Measurements from ENCODE around the gene LRRC26.
A peak's percentile ranks its signal among the peaks of the same experiment; 100 is the strongest.
"Not testable (repeated sequence)": the region's sequence is repeated elsewhere in the genome, so short reads cannot be mapped to it uniquely, and the experiment has no call there.

The LRRC26 gene

DNA sequence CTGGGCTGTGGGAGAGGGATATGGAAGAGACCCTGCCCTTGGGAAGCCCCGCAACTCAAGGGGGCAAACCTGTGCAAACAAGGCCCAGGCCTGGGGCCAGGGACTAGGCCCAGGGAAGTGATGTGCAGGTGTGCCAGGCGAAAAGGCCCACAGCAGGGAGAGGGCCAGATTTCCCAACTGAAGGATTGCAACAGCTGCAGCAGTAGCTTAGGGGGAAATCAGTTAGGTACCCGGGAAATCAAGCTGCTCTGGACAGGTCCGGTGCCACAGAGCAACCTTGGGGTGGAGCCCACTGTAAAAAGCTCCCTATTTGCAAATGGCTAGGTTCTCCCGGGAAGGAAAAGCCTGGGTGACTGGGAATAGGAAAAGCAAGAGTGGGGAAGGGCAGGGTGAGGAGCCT, 20.5 kb downstream of the LRRC26 start:
- DNase-seq = no peak

DNA sequence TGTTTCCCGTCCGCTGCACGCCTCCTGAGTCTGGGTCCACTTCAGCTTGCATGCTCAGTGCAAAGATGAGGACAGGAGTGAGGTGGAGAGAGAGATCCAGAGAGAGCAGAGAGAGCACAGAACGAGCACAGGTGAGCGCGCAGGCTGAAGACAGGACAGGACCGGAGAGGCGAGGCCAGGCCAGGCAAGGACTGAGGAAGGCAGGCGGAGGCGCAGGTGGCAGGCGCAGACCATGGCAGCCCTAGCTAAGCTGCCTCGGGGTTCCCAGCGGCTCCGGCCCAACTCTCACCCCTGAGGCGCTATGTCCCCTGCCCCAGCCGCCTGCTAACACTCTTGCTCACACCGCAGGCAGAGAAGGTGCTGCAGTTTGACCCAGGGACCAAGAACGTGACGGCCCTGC, 21.2 kb downstream of the LRRC26 start:
- DNase-seq = no peak

DNA sequence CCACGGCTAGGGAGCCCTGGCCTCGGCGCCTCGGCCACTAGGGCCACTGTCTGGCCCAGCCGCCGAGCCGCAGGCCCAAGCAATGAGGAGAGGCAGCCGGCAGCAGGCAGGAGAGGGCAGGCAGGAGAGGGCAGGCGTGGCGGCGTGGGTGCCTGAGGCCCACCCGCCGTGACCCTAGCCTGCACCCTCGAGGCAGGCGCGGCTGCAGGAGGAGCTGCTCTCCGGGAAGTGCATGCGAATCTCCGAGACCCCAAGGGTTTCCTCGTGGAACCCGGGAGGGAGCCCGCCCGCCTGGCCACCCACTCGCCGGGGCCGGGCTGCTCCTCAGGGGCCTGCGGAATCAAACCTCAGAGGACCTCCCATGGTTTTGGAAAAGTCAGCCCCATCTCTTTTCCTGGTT, 21.6 kb downstream of the LRRC26 start:
- DNase-seq = no peak

DNA sequence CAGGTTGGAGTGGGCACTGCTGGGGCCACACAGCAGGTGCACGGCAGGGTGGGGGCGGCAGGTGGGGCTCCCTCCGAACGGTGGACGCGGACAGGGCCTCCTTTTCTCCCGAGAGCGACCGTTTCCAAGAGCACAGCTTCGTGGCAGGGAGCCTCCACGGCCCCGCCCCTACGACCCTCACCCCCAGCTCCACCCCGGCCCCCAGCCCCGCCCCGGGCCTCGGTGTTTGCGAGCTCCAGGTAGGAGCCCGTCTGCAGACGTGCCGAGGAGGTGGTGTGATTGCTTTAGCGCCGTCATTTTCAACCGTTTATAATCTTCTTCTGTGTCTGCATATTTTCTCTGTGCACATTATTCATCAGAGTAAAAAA, 22.1 kb downstream of the LRRC26 start:
- DNase-seq = no peak

DNA sequence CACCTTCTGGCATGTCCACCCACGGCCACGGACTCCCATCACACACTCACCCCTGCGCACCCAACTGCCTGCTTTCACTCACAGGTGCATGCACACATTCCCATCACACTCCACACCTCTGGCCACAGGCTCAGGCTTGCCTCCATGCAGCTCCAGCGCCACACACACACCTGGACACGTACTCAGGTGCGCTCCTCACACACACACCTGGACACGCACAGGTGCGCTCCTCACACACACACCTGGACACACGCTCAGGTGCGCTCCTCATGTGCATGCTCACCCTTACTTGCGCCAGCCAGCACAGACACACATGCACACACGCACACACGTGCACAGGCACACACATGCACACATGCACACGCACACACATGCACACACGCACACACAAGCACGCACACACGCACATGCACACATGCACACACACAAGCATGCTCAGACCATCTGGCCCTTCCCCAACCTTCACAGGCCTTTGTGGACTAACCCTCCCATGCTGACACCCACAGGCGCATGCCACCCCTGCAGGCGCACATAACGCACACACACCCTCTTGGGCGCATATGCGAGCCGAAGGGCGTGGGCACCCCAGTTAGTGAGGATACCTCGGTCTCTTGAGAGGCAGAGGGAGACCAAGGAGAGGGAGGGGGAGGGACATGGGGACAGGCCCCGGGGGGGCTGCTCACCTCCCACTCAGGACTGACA, 22.6 kb downstream of the LRRC26 start:
- no peak for DNase-seq

DNA sequence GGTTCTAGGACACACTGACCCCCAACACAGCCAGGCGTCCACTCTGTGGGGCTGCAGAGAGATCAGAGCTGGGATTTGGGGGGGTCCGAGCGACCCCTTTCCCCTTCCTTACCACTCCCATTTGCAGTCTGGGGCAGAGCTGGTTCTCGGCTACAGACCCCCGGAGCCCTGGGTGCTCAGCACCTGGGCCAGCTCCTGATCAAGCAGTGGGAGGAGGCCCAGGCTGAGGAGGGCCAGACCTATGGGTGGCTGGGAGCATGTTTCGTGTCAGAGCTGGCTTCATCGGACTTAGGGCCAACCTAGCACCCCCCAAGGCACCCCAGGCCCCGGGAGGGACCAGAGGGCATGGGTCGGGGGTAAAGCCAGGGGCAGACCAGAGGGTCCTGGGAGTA, 23.3 kb downstream of the LRRC26 start:
- DNase-seq = no peak

DNA sequence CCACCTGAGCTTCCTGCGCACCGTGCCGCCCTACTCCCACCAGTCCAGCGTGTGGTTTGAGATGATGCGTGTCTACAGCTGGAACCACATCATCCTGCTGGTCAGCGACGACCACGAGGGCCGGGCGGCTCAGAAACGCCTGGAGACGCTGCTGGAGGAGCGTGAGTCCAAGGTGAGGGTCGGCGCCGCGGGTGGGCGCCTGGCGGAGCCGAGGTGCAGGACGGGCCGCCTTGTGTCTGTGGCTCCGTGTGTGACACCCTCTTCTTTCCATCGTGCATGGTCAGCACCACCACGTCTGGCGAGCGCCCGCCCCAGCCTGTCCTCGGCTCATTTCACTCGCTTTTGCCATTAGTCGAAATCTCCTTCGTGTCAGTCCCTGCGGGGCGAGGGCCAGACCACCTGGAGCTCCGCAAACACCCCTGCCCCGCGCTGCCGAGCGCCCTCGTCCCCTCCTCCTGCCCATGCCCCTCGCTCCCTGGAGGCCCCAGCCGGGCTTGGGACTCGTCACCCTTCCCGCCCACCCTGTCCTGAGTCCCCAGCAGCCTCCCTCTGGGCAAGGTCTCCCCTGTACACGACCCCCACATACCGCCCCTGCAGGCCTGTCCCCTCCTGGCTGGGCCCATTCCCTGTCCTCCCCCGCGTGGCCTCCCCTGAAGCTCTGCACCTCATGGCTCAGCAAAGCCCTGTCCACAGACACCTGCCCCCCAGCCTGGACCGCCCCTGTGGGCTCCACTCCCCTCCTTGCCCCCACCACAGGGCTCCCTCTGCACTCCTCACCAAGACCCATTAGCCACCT, 23.9 kb downstream of the LRRC26 start:
- no peak for DNase-seq

DNA sequence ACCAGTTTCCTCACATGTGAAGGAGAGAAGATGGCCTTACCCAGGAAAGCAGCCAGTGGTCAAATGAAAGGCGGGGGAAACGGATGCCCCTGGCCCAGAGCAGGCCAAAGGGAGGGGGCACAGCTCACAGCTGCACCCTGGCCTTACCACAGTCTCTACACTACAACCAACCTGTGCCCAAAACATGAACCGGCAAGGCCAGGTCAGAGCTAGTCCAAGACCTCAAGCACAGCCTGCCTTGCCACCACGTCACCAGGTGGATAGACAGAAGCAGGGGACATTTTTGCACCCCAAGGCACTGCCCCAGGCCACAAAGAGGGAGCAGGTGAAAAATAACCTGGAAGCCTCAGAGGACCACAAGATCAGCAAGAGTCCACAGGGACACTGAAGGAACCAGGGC, 26.4 kb downstream of the LRRC26 start:
- no peak for DNase-seq

DNA sequence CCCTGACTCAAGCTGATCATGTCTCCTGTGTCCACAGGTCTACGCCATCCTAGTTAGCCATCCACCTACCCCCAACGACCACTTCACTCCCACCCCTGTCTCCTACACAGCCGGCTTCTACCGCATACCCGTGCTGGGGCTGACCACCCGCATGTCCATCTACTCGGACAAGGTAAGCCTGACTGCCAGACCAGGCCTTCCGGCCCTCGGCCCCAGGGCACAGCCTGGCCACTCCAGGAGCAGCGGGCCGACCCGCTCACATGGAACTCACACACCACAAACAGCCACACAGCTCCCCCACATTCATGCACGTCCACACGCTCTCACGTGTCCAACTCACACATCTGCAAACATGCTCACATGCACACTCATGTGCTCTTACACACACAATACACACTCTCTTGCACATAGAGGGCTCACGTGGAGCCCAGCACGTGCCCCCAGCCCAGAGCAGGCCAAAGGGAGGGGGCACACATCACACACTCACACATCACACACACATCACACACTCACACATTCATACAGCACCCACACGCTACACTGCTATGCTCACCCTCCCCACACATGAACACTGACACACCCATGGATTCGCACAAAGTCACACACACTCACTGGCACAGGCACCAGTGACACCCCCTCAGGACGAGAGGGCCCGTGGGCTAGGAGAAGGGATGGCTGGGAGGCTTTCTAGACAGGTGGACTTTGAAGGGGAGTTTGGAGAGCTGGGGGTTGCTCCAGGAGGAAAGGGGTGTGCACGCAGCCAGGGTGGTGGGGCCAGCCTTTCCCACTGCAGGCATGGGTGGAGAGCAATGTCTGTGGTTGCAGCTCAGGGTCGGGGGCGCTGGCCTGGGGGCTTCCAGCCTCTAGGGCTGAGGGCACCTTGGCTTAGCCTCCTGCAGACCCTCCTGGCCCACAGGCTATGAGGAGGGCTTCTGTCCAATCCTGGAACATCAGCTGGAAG, 27.6 kb downstream of the LRRC26 start:
- DNase-seq = no peak

DNA sequence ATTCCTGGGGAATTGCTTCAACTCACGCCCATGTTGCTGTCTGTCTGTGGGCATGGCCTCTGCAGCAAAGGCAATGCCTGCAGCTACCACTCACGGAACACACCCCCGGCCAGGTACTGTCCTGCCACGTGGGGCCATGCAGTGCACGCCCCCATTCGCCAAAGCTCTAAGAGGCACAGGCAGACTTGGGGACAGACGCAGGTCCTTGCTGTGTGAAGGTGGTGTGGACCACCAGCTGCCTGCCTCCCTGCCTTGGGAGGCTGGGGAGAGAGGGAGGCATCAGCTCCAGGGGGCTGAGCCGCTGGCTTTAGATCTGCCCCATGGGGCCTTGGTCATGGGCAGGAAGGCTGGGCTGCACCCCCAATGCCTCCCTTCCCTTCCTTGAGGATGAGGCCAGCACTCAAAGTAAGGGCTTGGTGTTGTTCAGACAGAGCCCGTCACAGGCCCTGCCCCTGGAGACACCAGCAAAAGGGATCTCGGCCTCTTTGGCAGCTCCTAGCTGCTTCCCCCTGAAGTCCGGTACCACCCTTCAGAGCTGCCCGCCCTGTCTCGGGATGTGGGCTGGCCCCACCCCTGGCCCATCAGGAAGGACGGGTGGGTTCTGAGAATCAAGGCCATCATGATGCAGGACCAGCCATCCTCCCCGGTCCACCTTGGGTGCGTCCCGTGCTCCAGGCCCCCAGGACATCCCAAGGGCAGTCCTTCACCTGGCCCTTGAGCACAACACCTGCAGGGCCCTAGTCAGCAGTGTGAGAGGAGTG, 28.6 kb downstream of the LRRC26 start:
- no peak for DNase-seq

DNA sequence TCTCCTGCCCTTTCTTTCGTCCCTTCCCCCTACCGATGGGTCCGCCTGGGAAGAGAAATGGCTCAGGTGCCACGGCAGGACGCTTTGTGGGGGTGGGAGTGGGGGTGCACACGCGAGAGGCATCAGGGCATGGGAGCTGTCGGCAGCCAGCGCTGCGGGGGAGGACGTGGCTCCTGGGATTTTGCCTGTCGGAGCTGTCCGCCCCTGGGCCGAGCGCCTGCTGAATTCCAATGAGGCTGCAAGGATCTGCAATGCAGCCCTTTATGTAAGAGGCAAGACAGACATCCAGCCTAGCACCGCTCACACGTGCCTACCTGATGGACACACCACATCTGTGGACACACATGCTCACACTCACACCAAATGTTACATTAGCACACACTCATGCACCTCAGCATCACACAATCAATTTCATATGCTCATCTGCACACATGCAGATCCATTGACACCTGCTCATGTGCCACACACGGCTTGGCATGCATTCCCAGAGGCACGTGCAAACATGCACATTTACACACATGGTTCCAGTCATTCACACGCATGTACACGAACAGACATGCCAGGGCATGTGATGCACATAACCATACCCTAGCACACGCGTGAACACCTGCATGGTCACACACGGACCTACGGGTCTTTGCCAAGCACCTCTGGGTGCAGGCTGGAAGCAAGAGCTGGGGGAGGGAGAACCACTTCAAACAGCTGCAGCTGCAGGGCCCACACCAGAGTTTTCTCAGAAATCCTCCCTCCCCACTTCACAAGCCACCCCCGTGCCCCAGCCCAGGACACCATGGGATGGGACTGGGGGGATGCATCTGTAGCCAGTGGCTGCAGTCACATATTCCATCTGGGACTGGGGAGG, 29.5 kb downstream of the LRRC26 start:
- DNase-seq = no peak

DNA sequence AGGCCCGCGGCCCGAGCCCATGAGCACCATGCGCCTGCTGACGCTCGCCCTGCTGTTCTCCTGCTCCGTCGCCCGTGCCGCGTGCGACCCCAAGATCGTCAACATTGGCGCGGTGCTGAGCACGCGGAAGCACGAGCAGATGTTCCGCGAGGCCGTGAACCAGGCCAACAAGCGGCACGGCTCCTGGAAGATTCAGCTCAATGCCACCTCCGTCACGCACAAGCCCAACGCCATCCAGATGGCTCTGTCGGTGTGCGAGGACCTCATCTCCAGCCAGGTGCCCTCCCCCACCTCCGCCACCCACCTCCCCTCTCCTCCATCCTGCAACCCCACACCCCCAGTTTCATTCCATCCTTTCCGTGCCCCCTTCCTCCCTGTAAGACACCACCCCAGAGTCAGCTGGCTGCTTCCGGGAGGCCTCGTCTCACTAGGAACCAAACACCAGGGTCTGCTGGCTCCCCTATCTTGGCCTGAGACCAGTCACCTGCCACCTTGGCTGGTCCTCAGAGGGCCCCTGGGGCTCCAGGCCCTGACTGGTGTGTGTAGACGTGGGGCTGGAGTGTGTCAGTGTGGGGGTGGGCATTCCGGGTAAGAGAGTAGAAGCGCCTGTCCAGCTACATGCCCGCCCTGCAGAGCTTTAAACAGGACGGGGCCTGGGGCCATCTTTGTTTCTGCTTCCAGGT, 30.2 kb downstream of the LRRC26 start:
- DNase-seq = no peak

DNA sequence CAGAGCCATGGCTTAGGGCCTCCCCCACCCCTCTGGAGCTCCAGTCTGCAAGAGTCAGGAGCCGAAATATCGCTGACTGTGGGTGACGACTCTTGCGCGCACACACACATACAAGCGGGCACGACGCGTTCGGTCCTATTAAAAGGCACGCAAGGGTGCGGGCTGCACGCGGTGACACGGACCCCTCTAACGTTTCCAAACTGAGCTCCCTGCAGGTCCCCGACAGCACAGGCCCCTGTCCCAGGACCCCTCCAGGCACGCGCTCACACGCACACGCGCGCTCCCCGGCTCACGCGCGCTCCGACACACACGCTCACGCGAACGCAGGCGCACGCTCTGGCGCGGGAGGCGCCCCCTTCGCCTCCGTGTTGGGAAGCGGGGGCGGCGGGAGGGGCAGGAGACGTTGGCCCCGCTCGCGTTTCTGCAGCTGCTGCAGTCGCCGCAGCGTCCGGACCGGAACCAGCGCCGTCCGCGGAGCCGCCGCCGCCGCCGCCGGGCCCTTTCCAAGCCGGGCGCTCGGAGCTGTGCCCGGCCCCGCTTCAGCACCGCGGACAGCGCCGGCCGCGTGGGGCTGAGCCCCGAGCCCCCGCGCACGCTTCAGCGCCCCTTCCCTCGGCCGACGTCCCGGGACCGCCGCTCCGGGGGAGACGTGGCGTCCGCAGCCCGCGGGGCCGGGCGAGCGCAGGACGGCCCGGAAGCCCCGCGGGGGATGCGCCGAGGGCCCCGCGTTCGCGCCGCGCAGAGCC, 31.0 kb downstream of the LRRC26 start, which contains the start of gene GRIN1:
Gene GRIN1, plus strand, starts transcription at position 433 of the 746 bp plus-strand sequence. CDS start 333 bp downstream, outside the sequence.
- DNase-seq = no peak

DNA sequence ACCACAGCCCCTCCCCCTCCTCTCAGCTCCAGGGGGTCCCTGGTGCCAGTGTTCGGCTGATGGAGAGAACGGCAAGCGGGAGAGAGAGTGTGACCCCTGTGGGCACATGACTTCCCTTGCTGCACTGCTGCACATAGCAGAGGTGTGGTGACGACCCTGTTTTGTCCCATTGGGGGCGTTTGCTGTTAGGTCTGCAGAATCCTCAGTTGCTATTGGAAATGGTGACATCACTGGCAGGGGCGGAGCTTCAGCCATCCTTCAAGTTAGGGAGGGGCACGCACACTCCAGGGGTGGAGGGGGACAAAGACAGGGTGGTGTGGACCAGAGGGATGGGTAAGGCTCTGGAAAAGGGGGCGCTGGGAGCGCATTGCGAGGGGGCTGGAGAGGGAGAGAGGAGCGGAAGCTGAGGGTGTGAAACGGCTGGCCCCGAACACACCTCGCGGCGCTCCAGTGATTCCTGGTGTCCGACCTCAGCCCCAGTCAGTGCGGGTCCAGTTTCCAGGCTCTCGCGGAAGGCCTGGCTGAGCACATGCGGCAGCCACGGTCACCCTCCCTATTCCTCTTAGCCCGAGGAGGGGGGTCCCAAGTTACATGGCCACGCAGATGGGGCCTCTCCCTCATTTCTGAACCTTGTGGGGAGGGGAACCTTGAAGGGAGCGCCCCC, 31.7 kb downstream of the LRRC26 start:
- peak; percentile 54 for DNase-seq

DNA sequence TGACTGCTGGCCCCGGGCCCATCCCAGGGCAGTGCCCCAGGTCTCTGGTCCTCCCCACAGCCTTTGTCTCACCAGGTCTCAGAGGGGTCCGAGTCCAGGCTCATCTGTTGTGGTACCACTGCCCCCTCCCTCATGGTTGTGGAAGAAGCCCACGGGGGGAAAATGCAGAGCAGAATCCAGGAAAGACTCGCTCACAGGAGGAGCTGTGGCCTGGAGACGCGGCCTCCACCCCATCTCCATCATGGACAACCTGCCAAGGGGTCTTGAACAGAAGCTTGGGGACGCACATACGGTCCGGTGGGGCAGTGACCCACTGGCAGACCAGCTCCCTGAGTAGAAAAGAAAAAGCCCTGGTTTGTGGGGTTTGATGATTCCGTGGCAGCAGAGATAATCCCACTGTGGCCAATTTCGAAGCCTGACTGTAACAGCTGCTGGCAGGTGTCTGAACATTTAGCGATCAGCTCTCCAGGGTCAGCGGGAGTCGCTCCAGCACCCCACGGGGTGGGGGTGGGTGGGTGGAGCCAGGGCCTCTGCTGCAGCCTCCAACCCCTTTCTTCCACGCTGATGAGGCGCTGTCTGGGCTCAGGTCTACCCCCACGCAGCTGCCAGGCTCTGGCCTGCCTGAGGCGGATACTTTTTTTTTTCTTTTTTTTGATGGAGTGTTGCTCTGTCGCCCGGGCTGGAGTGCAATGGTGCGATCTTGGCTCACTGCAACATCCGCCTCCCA, 32.8 kb downstream of the LRRC26 start:
- no peak for DNase-seq

DNA sequence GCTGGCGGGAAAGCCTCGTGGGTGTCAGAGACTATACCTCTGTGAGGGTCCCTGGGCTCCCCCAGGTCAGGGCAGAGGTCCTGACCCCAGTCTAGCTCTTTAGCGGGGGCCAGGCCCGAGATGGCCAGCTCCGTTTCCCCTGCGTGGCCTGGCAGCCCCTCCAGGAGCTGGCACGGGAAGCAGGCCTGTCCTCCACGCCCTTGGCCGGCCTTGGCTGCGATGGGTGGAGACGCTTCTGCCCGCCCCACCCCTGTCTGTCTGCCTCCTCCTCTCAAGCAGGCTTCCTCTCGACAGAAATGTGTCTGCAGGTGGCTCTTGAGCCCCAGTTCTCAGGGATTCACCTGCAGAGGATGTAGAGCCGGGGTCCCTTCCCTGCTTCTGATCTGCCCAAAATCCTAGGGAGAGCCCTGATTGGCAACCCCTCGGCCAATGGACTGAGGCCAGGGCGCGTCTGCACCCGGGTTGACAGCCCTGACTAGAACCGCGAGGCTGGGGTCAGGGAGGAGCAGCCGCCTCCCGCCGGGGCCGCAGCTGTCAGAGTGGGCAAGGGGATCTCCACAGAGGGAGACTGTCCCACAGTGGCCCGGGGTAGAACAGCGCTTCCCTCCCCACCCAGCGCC, 33.5 kb downstream of the LRRC26 start:
- no peak for DNase-seq

DNA sequence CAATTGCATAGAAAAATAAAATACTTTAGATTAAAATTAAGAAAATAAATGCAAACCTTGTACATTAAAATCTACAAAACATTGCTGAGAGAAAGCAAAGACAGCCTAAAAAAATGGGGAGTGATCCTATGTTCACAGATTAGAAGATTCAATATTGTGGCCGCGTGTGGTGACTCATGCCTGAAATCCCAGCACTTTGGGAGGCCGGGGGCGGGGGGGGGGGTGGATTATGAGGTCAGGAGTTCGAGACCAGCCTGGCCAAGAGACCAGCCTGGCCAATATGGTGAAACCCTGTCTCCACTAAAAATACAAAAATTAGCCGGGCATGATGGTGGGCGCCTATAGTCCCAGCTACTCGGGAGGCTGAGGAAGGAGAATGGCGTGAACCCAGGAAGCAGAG, 34.7 kb downstream of the LRRC26 start:
- not testable (repeated sequence) for DNase-seq

DNA sequence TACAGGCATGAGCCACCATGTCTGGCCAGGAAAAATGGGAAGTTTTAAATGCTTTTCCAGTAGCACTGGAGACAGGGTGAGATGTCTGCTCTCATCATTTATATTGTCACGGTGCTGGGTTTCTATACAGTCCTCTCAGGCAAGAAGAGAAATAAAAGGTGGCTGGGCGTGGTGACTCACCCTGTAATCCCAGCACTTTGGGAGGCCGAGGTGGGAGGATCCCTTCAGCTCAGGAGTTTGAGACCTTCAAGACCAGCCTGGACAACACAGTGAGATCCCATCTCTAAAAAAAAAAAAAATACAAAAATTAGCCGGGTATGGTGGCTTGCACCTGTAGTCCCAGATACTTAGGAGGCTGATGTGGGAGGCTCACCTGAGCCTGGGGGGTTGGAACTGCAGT, 35.7 kb downstream of the LRRC26 start:
- DNase-seq = no peak
